Muscle of leg (tissue), 11 donors: ENCODE measurements around the gene CCDC60. TPM values are rescaled to one million over a fixed set of nuclear protein-coding genes. Genes with fewer than 3 reads are reported as not detected.
A peak's percentile ranks its signal among the peaks of the same experiment; 100 is the strongest.

Experiments used
- DNase-seq: peaks from one replicate; pipeline ENCODE4 v3.0.0; 2013
- H3K27ac ChIP-seq: one replicate; pipeline ENCODE4 v1.5.1; 2013; ENCODE audit warnings: mild to moderate bottlenecking, low read length, control low read depth
- H3K27me3 ChIP-seq: one replicate; pipeline ENCODE4 v1.6.1; 2013; ENCODE audit warnings: low read length; ENCODE audit not compliant: control insufficient read depth, insufficient read depth
- H3K36me3 ChIP-seq: one replicate; pipeline ENCODE4 v1.6.1; 2013; ENCODE audit warnings: low read length; ENCODE audit not compliant: control insufficient read depth, insufficient read depth
- H3K4me1 ChIP-seq: one replicate; pipeline ENCODE4 v1.6.1; 2013; ENCODE audit warnings: low read length; ENCODE audit not compliant: control insufficient read depth, insufficient read depth
- H3K4me3 ChIP-seq: one replicate; pipeline ENCODE4 v1.5.1; 2013; ENCODE audit warnings: low read length, control low read depth
- H3K9me3 ChIP-seq: replicated peaks from 2 replicates; pipeline ENCODE4 v1.6.1; 2013; ENCODE audit warnings: low read depth, low read length; ENCODE audit not compliant: control insufficient read depth
- WGBS: methylation state at CpG from one replicate; pipeline ENCODE4 v1.1.5; 2013; ENCODE audit warnings: missing lambda C conversion rate; ENCODE audit not compliant: insufficient coverage; 5-methylcytosine and 5-hydroxymethylcytosine counted together
- polyA plus RNA-seq, 8 donors: library from polyadenylated mRNA; unstranded; fragments of 120-200 nt; gene quantifications; one replicate each; pipeline versions ENCODE4 v1.2.1 to v1.2.3, GENCODE V29; 2013; ENCODE audit warnings: inconsistent platforms in 1 of 8, low replicate concordance in 1 of 8; ENCODE audit not compliant: insufficient read length in 8 of 8, insufficient read depth in 1 of 8
- total RNA-seq: library from RNA; stranded (reverse); fragments of 120-200 nt; gene quantifications from one replicate; pipeline ENCODE4 v1.2.4, GENCODE V29; 2013

CCDC60 gene
- total and polyA plus RNA-seq, 9 donors = 0.14 TPM; not detected in 8

GRCh38 chr12:119491814-119492213 lies 157.3 kb downstream of the CCDC60 start:
- Histone ChIP-seq H3K36me3 (no peaks in the 10 kb centered on the region), H3K27ac (no peak overlapping the region), H3K27me3 (no peaks in the 10 kb centered on the region), H3K9me3 (no peaks in the 10 kb centered on the region), H3K4me3 (no peak overlapping the region), H3K4me1 (no peaks in the 10 kb centered on the region)
- no peak for DNase-seq
- 70% methylated on average over 4 of the region's 5 CpGs for WGBS

DNA sequence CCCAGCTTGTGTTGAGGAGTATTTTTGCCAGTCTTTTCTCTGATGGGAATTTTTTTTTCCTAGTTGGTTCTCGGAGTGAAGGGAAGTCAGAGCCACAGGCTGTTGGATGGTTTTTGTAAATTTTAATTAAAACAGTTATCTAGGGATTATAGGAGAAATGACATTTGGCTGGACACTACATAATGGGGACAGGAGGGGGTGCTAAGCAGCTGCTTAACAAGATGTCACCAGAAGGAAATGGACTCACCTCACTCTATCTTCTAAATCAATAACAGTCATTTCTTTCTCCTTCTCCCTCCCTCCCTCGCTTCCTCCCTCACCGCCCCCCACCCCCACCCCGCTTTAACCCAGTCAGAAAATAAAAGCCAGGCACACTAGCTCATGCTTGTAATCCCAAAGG lies 165.7 kb downstream of the CCDC60 start:
- H3K27ac ChIP-seq = no peak overlapping the region
- no peaks in the 10 kb centered on the region for H3K9me3 ChIP-seq
- H3K4me1 ChIP-seq = no peaks in the 10 kb centered on the region
- H3K36me3 ChIP-seq = no peaks in the 10 kb centered on the region
- H3K27me3 ChIP-seq = peaks cover 2% of the 10 kb centered on the region
- 76% methylated on average over 3 of the region's 4 CpGs for WGBS
- no peak for DNase-seq
- H3K4me3 ChIP-seq = no peak overlapping the region

DNA sequence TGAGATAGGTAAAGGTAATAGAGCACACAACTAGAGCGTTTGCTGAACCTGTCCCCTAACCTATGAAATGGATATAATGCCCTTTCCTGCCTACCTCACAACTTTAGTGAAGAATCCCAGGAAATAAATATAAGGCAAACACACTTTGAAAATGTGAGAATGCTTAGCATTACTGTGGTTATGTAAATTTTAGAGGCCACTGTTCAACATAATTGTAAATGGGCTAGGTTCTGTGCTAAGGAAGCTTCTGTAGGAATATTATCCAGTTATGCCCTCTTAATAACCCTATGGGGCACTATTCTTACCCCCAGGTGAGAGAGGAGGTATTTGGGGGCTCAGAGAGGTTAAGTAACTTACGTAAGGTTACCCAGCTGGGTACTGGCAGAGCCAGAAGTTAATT lies 166.5 kb downstream of the CCDC60 start:
- Histone ChIP-seq H3K9me3 (no peaks in the 10 kb centered on the region), H3K4me3 (no peak overlapping the region), H3K4me1 (no peaks in the 10 kb centered on the region), H3K27ac (no peak overlapping the region), H3K27me3 (peaks cover 2% of the 10 kb centered on the region), H3K36me3 (no peaks in the 10 kb centered on the region)
- DNase-seq = no peak
- WGBS = no CpG with 5 or more reads among the region's 2 CpGs

- WGBS = 90% methylated on average over 6 of the region's 6 CpGs
- Histone ChIP-seq H3K36me3 (no peaks in the 10 kb centered on the region), H3K4me1 (no peaks in the 10 kb centered on the region), H3K9me3 (no peaks in the 10 kb centered on the region), H3K4me3 (no peak overlapping the region), H3K27ac (no peak overlapping the region), H3K27me3 (no peaks in the 10 kb centered on the region)
- DNase-seq = no peak
Measured at GRCh38 chr12:119505001-119505400, 170.5 kb downstream of the CCDC60 start.

DNA sequence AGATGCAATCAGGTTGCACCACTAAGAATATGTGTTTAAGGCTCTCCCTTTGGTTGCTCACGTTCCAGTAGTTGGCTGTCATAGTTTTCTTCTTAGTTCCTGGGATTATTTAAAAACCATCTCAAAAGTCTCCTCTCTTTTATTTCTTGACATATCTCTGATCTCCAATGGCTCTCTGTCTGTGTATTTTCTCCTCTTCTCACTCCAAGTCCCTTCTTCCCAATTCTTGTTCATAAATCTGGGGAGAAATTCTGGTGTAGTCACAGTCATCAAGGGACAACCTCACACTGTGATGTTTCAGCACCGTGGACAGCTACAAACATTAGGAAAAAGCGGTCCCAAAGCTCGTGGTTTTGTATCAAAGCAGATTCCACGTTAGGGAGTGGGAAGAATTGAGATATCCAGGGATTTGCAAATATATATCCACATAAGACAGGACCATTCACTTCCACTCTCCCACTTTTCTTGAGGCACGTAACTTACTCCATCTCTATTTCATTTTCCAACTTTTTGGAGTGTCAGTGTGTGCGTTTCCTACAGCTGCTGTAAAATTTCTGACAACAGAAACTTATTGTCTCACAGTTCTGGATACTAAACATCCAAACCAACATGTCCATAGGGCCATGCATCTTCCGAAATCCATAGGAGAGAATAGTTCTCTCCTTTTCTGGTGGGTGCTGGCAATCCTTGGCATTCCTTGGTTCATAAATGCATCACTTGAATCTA lies 178.4 kb downstream of the CCDC60 start:
- Histone ChIP-seq H3K4me1 (no peaks in the 10 kb centered on the region), H3K9me3 (no peaks in the 10 kb centered on the region), H3K27ac (no peak overlapping the region), H3K4me3 (no peak overlapping the region), H3K36me3 (no peaks in the 10 kb centered on the region), H3K27me3 (no peaks in the 10 kb centered on the region)
- WGBS = 20% methylated on average over 1 of the region's 8 CpGs
- peak; percentile 42 for DNase-seq

DNA sequence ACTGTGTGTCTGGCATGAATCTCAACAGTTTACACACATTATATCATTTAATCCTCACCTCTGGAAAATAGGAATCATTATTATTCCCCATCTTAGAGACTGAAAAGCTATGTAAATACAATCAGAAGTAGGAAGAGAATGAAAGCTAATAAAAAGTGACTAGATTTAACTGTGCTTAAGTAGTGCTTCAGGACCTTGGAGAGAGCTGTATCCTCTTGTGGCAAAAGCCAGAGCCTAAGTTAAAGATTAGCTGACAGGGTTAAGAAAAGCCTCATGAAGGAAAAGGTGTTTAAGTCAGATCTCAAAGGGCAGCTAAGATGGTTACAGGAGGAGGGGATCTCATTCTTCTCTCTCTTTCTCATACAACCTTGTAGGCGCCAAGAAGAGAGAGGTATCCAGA lies 193.7 kb downstream of the CCDC60 start:
- no CpG with 5 or more reads among the region's 1 CpG for WGBS
- no peaks in the 10 kb centered on the region for H3K4me1 ChIP-seq
- H3K36me3 ChIP-seq = no peaks in the 10 kb centered on the region
- no peaks in the 10 kb centered on the region for H3K27me3 ChIP-seq
- no peak overlapping the region for H3K4me3 ChIP-seq
- DNase-seq = peak; percentile 12
- no peaks in the 10 kb centered on the region for H3K9me3 ChIP-seq
- no peak overlapping the region for H3K27ac ChIP-seq

DNA sequence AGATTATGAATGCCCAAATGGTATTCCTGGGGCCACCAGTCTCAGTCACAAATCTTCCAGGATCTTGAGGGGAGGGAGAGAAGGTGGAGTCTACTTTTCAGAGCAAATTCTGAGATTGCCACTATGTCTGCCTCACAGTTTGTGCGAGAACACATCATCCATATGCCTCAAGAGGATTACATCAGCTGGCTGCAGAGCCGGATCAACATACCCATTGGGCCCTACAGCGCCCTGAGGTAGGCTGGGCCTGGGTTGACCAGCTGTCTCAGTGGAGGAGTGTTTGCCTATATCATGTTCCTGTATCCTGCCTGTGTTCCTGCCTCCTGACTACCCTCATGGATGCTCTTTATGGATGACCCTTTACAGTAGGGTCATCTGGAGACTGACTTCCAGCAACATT lies 205.9 kb downstream of the CCDC60 start:
- H3K36me3 ChIP-seq = no peaks in the 10 kb centered on the region
- no peak overlapping the region for H3K4me3 ChIP-seq
- whole genome bisulfite sequencing = no CpG with 5 or more reads among the region's 3 CpGs
- H3K9me3 ChIP-seq = no peaks in the 10 kb centered on the region
- no peak overlapping the region for H3K27ac ChIP-seq
- H3K4me1 ChIP-seq = no peaks in the 10 kb centered on the region
- H3K27me3 ChIP-seq = no peaks in the 10 kb centered on the region
- DNase-seq = no peak

- Histone ChIP-seq H3K9me3 (no peaks in the 10 kb centered on the region), H3K4me3 (no peak overlapping the region), H3K36me3 (no peaks in the 10 kb centered on the region), H3K27me3 (no peaks in the 10 kb centered on the region), H3K4me1 (no peaks in the 10 kb centered on the region), H3K27ac (no peak overlapping the region)
- DNase-seq = peak; percentile 81
- 0% methylated on average over 2 of the region's 9 CpGs for WGBS
Measured at GRCh38 chr12:119544765-119545625, 210.5 kb downstream of the CCDC60 start.

GRCh38 chr12:119546340-119546739 lies 211.8 kb downstream of the CCDC60 start:
- no peak overlapping the region for H3K27ac ChIP-seq
- H3K27me3 ChIP-seq = no peaks in the 10 kb centered on the region
- H3K4me1 ChIP-seq = no peaks in the 10 kb centered on the region
- H3K36me3 ChIP-seq = no peaks in the 10 kb centered on the region
- no peak for DNase-seq
- no peaks in the 10 kb centered on the region for H3K9me3 ChIP-seq
- no peak overlapping the region for H3K4me3 ChIP-seq

DNA sequence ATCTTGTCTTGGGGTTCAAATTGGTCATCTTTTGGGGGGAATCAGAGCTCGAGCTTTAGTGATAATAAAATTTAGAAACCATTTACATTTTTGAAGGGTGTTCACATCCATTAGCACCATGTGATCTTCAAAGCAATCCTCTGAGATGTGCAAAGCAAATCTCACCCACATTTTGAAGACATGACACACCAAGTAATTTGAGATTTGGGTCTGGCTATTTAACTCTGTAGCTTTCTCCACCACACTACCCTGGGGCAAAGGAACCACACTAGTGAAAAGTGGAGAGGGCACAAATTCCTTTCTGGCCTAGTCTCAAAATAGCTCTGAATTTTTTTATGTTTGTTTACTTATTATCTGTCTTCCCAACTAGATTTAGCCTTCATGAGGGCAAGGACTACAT lies 212.5 kb downstream of the CCDC60 start:
- no peak for DNase-seq
- no peak overlapping the region for H3K27ac ChIP-seq
- H3K9me3 ChIP-seq = no peaks in the 10 kb centered on the region
- no peaks in the 10 kb centered on the region for H3K4me1 ChIP-seq
- no peaks in the 10 kb centered on the region for H3K36me3 ChIP-seq
- H3K27me3 ChIP-seq = no peaks in the 10 kb centered on the region
- H3K4me3 ChIP-seq = no peak overlapping the region
- no CpG with 5 or more reads among the region's 1 CpG for WGBS
